Measurements from ENCODE around the gene TADA2B. TPM values are rescaled to one million over a fixed set of nuclear protein-coding genes. Genes with fewer than 3 reads are reported as not detected.

The TADA2B gene
- total RNA-seq, 2 donors from 2014 or later: 15.8 to 16.9 TPM

- Mint-ChIP-seq H3K36me3 (peaks cover 11% of the 10 kb centered on the region), H3K4me3 (no peak overlapping the region), H3K9me3 (no peaks in the 10 kb centered on the region), H3K4me1 (ENCODE audit: low read depth in 2 of 2) (peaks cover 12 to 16% of the 10 kb centered on the region in 2 donors), H3K27me3 (no peaks in the 10 kb centered on the region), H3K27ac (no peak overlapping the region)
- no peak for ATAC-seq
- DNase-seq (ENCODE audit: low spot score): no peak
Observed at GRCh38 chr4:7023486-7023885, 19.7 kb upstream of the TADA2B start.

- H3K9me3 Mint-ChIP-seq: no peaks in the 10 kb centered on the region
- H3K27me3 Mint-ChIP-seq: no peaks in the 10 kb centered on the region
- H3K36me3 Mint-ChIP-seq: peaks cover 11% of the 10 kb centered on the region
- H3K27ac Mint-ChIP-seq: no peak overlapping the region
- ATAC-seq (peak in 1 of 2 donors; percentile 15), DNase-seq (ENCODE audit: low spot score) (no peak)
- no peak overlapping the region for H3K4me3 Mint-ChIP-seq
- peaks cover 12 to 19% of the 10 kb centered on the region in 2 donors for H3K4me1 Mint-ChIP-seq (ENCODE audit: low read depth in 2 of 2)
Observed at GRCh38 chr4:7023901-7024300, 19.3 kb upstream of the TADA2B start.

- H3K36me3 Mint-ChIP-seq: peaks cover 11% of the 10 kb centered on the region
- no peak for DNase-seq (ENCODE audit: low spot score)
- H3K4me3 Mint-ChIP-seq: no peak overlapping the region
- no peak overlapping the region for H3K27ac Mint-ChIP-seq
- peaks cover 12 to 22% of the 10 kb centered on the region in 2 donors for H3K4me1 Mint-ChIP-seq (ENCODE audit: low read depth in 2 of 2)
- no peaks in the 10 kb centered on the region for H3K27me3 Mint-ChIP-seq
- H3K9me3 Mint-ChIP-seq: no peaks in the 10 kb centered on the region
- peak; percentile 20 to 36 for ATAC-seq
Observed at GRCh38 chr4:7024336-7024890, 18.8 kb upstream of the TADA2B start.

- Mint-ChIP-seq H3K36me3 (peaks cover 11% of the 10 kb centered on the region), H3K4me1 (ENCODE audit: low read depth in 2 of 2) (peaks cover 12 to 22% of the 10 kb centered on the region in 2 donors), H3K27ac (no peak overlapping the region), H3K4me3 (no peak overlapping the region), H3K9me3 (no peaks in the 10 kb centered on the region), H3K27me3 (no peaks in the 10 kb centered on the region)
- ATAC-seq (no peak), DNase-seq (ENCODE audit: low spot score) (no peak)
Observed at GRCh38 chr4:7025040-7025602, 18.1 kb upstream of the TADA2B start.

- Mint-ChIP-seq H3K27ac (no peak overlapping the region), H3K4me3 (no peak overlapping the region), H3K9me3 (no peaks in the 10 kb centered on the region), H3K4me1 (ENCODE audit: low read depth in 2 of 2) (peaks cover 12 to 24% of the 10 kb centered on the region in 2 donors), H3K27me3 (no peaks in the 10 kb centered on the region), H3K36me3 (peaks cover 17% of the 10 kb centered on the region)
- ATAC-seq: no peak
- no peak for DNase-seq (ENCODE audit: low spot score)
Observed at GRCh38 chr4:7026107-7026506, 17.1 kb upstream of the TADA2B start.

GRCh38 chr4:7027284-7027683, 15.9 kb upstream of the TADA2B start:
- Mint-ChIP-seq H3K4me1 (ENCODE audit: low read depth in 2 of 2) (peaks cover 12 to 24% of the 10 kb centered on the region in 2 donors), H3K27ac (no peak overlapping the region), H3K27me3 (no peaks in the 10 kb centered on the region), H3K4me3 (no peak overlapping the region), H3K9me3 (no peaks in the 10 kb centered on the region), H3K36me3 (peaks cover 17% of the 10 kb centered on the region)
- no peak for ATAC-seq
- DNase-seq (ENCODE audit: low spot score): no peak

GRCh38 chr4:7027913-7028312, 15.3 kb upstream of the TADA2B start:
- Mint-ChIP-seq H3K9me3 (no peaks in the 10 kb centered on the region), H3K4me1 (ENCODE audit: low read depth in 2 of 2) (peaks cover 12 to 22% of the 10 kb centered on the region in 2 donors), H3K36me3 (peaks cover 17% of the 10 kb centered on the region), H3K4me3 (no peak overlapping the region), H3K27me3 (no peaks in the 10 kb centered on the region), H3K27ac (no peak overlapping the region)
- no peak for ATAC-seq
- no peak for DNase-seq (ENCODE audit: low spot score)

- H3K4me3 Mint-ChIP-seq: no peak overlapping the region
- H3K27ac Mint-ChIP-seq: peak overlapping the region in 1 of 2 donors; percentile 48
- no peak for ATAC-seq
- no peaks in the 10 kb centered on the region for H3K9me3 Mint-ChIP-seq
- no peak for DNase-seq (ENCODE audit: low spot score)
- H3K27me3 Mint-ChIP-seq: no peaks in the 10 kb centered on the region
- peaks cover 17% of the 10 kb centered on the region for H3K36me3 Mint-ChIP-seq
- H3K4me1 Mint-ChIP-seq (ENCODE audit: low read depth in 2 of 2): peaks cover 12 to 22% of the 10 kb centered on the region in 2 donors
Observed at GRCh38 chr4:7029212-7029611, 14.0 kb upstream of the TADA2B start.

GRCh38 chr4:7029921-7030320, 13.3 kb upstream of the TADA2B start:
- no peak for ATAC-seq
- Mint-ChIP-seq H3K36me3 (peaks cover 17% of the 10 kb centered on the region), H3K27me3 (no peaks in the 10 kb centered on the region), H3K27ac (peak overlapping the region in 1 of 2 donors; percentile 48), H3K4me1 (ENCODE audit: low read depth in 2 of 2) (peaks cover 12 to 22% of the 10 kb centered on the region in 2 donors), H3K4me3 (no peak overlapping the region), H3K9me3 (no peaks in the 10 kb centered on the region)
- DNase-seq (ENCODE audit: low spot score): no peak

GRCh38 chr4:7030856-7031255, 12.3 kb upstream of the TADA2B start:
- Mint-ChIP-seq H3K4me1 (ENCODE audit: low read depth in 2 of 2) (peaks cover 12 to 22% of the 10 kb centered on the region in 2 donors), H3K36me3 (peaks cover 17% of the 10 kb centered on the region), H3K27me3 (no peaks in the 10 kb centered on the region), H3K27ac (no peak overlapping the region), H3K4me3 (no peak overlapping the region), H3K9me3 (no peaks in the 10 kb centered on the region)
- ATAC-seq (no peak), DNase-seq (ENCODE audit: low spot score) (no peak)

- H3K36me3 Mint-ChIP-seq: peaks cover 17% of the 10 kb centered on the region
- H3K4me3 Mint-ChIP-seq: no peak overlapping the region
- no peaks in the 10 kb centered on the region for H3K27me3 Mint-ChIP-seq
- DNase-seq (ENCODE audit: low spot score) (no peak), ATAC-seq (no peak)
- no peak overlapping the region for H3K27ac Mint-ChIP-seq
- H3K4me1 Mint-ChIP-seq (ENCODE audit: low read depth in 2 of 2): peaks cover 12 to 19% of the 10 kb centered on the region in 2 donors
- no peaks in the 10 kb centered on the region for H3K9me3 Mint-ChIP-seq
Observed at GRCh38 chr4:7031558-7032449, 11.4 kb upstream of the TADA2B start.

- ATAC-seq (no peak), DNase-seq (ENCODE audit: low spot score) (no peak)
- Mint-ChIP-seq H3K27me3 (no peaks in the 10 kb centered on the region), H3K4me1 (ENCODE audit: low read depth in 2 of 2) (peaks cover 6 to 14% of the 10 kb centered on the region in 2 donors), H3K36me3 (peaks cover 11% of the 10 kb centered on the region), H3K4me3 (no peak overlapping the region), H3K27ac (no peak overlapping the region), H3K9me3 (no peaks in the 10 kb centered on the region)
Observed at GRCh38 chr4:7032596-7032995, 10.6 kb upstream of the TADA2B start.

- Mint-ChIP-seq H3K4me3 (no peak overlapping the region), H3K27me3 (no peaks in the 10 kb centered on the region), H3K27ac (no peak overlapping the region), H3K9me3 (no peaks in the 10 kb centered on the region), H3K4me1 (ENCODE audit: low read depth in 2 of 2) (peaks cover 0 to 2% of the 10 kb centered on the region in 2 donors), H3K36me3 (peaks cover 6% of the 10 kb centered on the region)
- no peak for DNase-seq (ENCODE audit: low spot score)
- ATAC-seq: peak; percentile 7 to 28
Observed at GRCh38 chr4:7034262-7035081, 8.7 kb upstream of the TADA2B start.

Measured in natural killer cell treated with Interleukin-12 subunit alpha and Interleukin-12 subunit beta and Interleukin-15 and Interleukin-18, amount 100 ng/mL, for 72 hours (primary cell).